PC-3 (cell line): ENCODE data around the gene TCERG1L. TPM values are rescaled to one million over a fixed set of nuclear protein-coding genes. Genes with fewer than 3 reads are reported as not detected.

Experiments
- ATAC-seq: fragments of 200-7000 bp; cut with Tn5 transposase; 2 replicates; pipeline ENCODE4 v1.9.1; 2020; ENCODE audit warnings: mild to moderate bottlenecking, moderate library complexity
- BruUV-seq: library from RNA; stranded (reverse); fragments of 400-500 nt; replicated peaks from 2 replicates; lab custom pipeline; 2021; lab: Mats Ljungman, UMichigan
- CTCF ChIA-PET: fragments of 300-600 bp; sonication (Branson Sonifier 250); formaldehyde crosslinking; loops from one replicate; lab custom pipeline; 2022; ENCODE audit warnings: antibody characterized with exemption; lab: Charles Lee
- POLR2A ChIA-PET: fragments of 300-600 bp; sonication (Branson Sonifier 250); formaldehyde crosslinking; loops from one replicate; lab custom pipeline; 2022; ENCODE audit warnings: antibody characterized with exemption; ENCODE audit not compliant: unreplicated experiment; lab: Charles Lee
- DNase-seq: peaks from one replicate; pipeline ENCODE4 v3.0.0-alpha.2; 2015
- H2AFZ ChIP-seq: fragments of 300-600 bp; sonication (generic); 2 replicates; pipeline ENCODE4 v1.6.0; 2016; ENCODE audit warnings: antibody characterized with exemption, low read length
- H3F3A ChIP-seq: fragments of 300-600 bp; sonication (generic); one replicate; pipeline ENCODE4 v1.6.0; 2017; ENCODE audit warnings: antibody characterized with exemption, low read length, control low read depth, mild to moderate bottlenecking; ENCODE audit not compliant: unreplicated experiment
- H3K27ac ChIP-seq: fragments of 300-600 bp; sonication (generic); 2 replicates; pipeline ENCODE4 v1.5.1; 2016; ENCODE audit warnings: mild to moderate bottlenecking, low read length
- H3K27me3 ChIP-seq: fragments of 300-600 bp; sonication (generic); 2 replicates; pipeline ENCODE4 v1.6.1; 2016; ENCODE audit warnings: low read length, mixed read lengths
- H3K36me3 ChIP-seq: fragments of 300-600 bp; sonication (generic); 2 replicates; pipeline ENCODE4 v1.6.1; 2016; ENCODE audit warnings: low read depth, mixed run types, low read length, mixed read lengths
- H3K4me1 ChIP-seq: fragments of 300-600 bp; sonication (generic); 2 replicates; pipeline ENCODE4 v1.5.1; 2016; ENCODE audit warnings: low read length; ENCODE audit not compliant: insufficient read depth
- H3K4me2 ChIP-seq: fragments of 300-600 bp; sonication (generic); 2 replicates; pipeline ENCODE4 v1.6.0; 2016; ENCODE audit warnings: low read length
- H3K4me3 ChIP-seq: fragments of 300-600 bp; sonication (generic); 2 replicates; pipeline ENCODE4 v1.5.1; 2016; ENCODE audit warnings: mild to moderate bottlenecking, low read length, mixed read lengths
- H3K79me2 ChIP-seq: fragments of 300-600 bp; sonication (generic); 2 replicates; pipeline ENCODE4 v1.6.1; 2017; ENCODE audit warnings: low read length, mixed read lengths
- H3K9ac ChIP-seq: fragments of 300-600 bp; sonication (generic); 2 replicates; pipeline ENCODE4 v1.6.0; 2016; ENCODE audit warnings: mild to moderate bottlenecking, low read length
- H3K9me2 ChIP-seq: fragments of 300-600 bp; sonication (generic); replicated peaks from 2 replicates; pipeline ENCODE4 v1.6.1; 2016; ENCODE audit warnings: mixed run types, low read length, mixed read lengths
- H3K9me3 ChIP-seq: fragments of 300-600 bp; sonication (generic); 2 replicates; pipeline ENCODE4 v1.6.1; 2016; ENCODE audit warnings: low read length, mixed read lengths
- H4K20me1 ChIP-seq: fragments of 300-600 bp; sonication (generic); 2 replicates; pipeline ENCODE4 v1.6.1; 2016; ENCODE audit warnings: low read length, mixed read lengths
- CTCF ChIP-seq: fragments of 300-600 bp; sonication (generic); conservative IDR thresholded peaks from 2 replicates; pipeline ENCODE4 v1.5.1; 2017; ENCODE audit warnings: antibody characterized with exemption, low read depth, mild to moderate bottlenecking, low read length
- EZH2 ChIP-seq: fragments of 300-600 bp; sonication (generic); IDR thresholded peaks from one replicate; pipeline ENCODE4 v1.6.1; 2017; ENCODE audit warnings: antibody characterized with exemption, mild to moderate bottlenecking, low read length; ENCODE audit not compliant: unreplicated experiment
- EZH2phosphoT487 ChIP-seq: fragments of 300-600 bp; sonication (generic); IDR thresholded peaks from 2 replicates; pipeline ENCODE4 v1.6.1; 2018; ENCODE audit warnings: mild to moderate bottlenecking, antibody characterized with exemption, low read length, borderline replicate concordance
- intact Hi-C: fragments of 100-400 bp; cut with micrococcal nuclease; formaldehyde crosslinking; loops from 2 replicates; pipeline ENCODE4 v1.9.0; 2023
- total RNA-seq: library from RNA; depleted of rRNA; stranded (reverse); fragments of >200 nt; gene quantifications from 2 replicates; pipeline ENCODE4 v1.2.3, GENCODE V29; 2014

Gene TCERG1L
- total RNA-seq, 1 experiment from 2014 or later, result not detected

- no peak overlapping the region for H3K4me2 ChIP-seq
- no peaks in the 10 kb centered on the region for H3K4me1 ChIP-seq
- no peaks in the 10 kb centered on the region for H3F3A ChIP-seq
- H3K9me3 ChIP-seq, result no peaks in the 10 kb centered on the region
- no TSS peak for BruUV-seq
- no peaks in the 10 kb centered on the region for H3K27me3 ChIP-seq
- DNase-seq (no peak), ATAC-seq (no peak)
- H4K20me1 ChIP-seq, result no peaks in the 10 kb centered on the region
- no peaks in the 10 kb centered on the region for H3K36me3 ChIP-seq
- H2AFZ ChIP-seq, result no peak overlapping the region
- H3K4me3 ChIP-seq, result no peak overlapping the region
- no peaks in the 10 kb centered on the region for H3K9me2 ChIP-seq
- no peak overlapping the region for H3K27ac ChIP-seq
- H3K9ac ChIP-seq, result no peak overlapping the region
- no peaks in the 10 kb centered on the region for H3K79me2 ChIP-seq
- no peak for TF ChIP-seq EZH2
- no peak for TF ChIP-seq EZH2phosphoT487
- TF ChIP-seq CTCF, result no peak
- POLR2A ChIA-PET, result no interaction called here
- CTCF ChIA-PET, result no interaction called here
- intact Hi-C loops, result no loop called here
These were observed 218.2 kb downstream of the TCERG1L start for GRCh38 chr10:131093346-131093745.

- Histone ChIP-seq H3K4me3 (no peak overlapping the region), H3K36me3 (no peaks in the 10 kb centered on the region), H4K20me1 (no peaks in the 10 kb centered on the region), H3K4me1 (no peaks in the 10 kb centered on the region), H3K27ac (no peak overlapping the region), H3K4me2 (no peak overlapping the region), H3K79me2 (no peaks in the 10 kb centered on the region), H3K9me3 (no peaks in the 10 kb centered on the region), H3K27me3 (no peaks in the 10 kb centered on the region), H3K9me2 (no peaks in the 10 kb centered on the region), H2AFZ (no peak overlapping the region), H3K9ac (no peak overlapping the region), H3F3A (no peaks in the 10 kb centered on the region)
- BruUV-seq, result no TSS peak
- intact Hi-C loops, result no loop called here
- no peak for TF ChIP-seq EZH2
- no peak for TF ChIP-seq CTCF
- no peak for TF ChIP-seq EZH2phosphoT487
- ChIA-PET CTCF (no interaction called here), POLR2A (no interaction called here)
- ATAC-seq (no peak), DNase-seq (no peak)
These were observed 218.6 kb downstream of the TCERG1L start for GRCh38 chr10:131092876-131093275.

- Histone ChIP-seq H3K36me3 (no peaks in the 10 kb centered on the region), H3K4me3 (no peak overlapping the region), H2AFZ (no peak overlapping the region), H3K4me2 (no peak overlapping the region), H3F3A (no peaks in the 10 kb centered on the region), H3K9me3 (no peaks in the 10 kb centered on the region), H3K79me2 (no peaks in the 10 kb centered on the region), H3K9ac (no peak overlapping the region), H3K4me1 (no peaks in the 10 kb centered on the region), H3K27ac (no peak overlapping the region), H3K27me3 (no peaks in the 10 kb centered on the region), H3K9me2 (no peaks in the 10 kb centered on the region), H4K20me1 (no peaks in the 10 kb centered on the region)
- intact Hi-C loops, result no loop called here
- CTCF ChIA-PET, result no interaction called here
- POLR2A ChIA-PET, result no interaction called here
- no TSS peak for BruUV-seq
- ATAC-seq (no peak), DNase-seq (no peak)
- TF ChIP-seq CTCF (no peak), EZH2 (no peak), EZH2phosphoT487 (no peak)
These were observed 219.1 kb downstream of the TCERG1L start for GRCh38 chr10:131092386-131092785.
